Glomerular endothelial cell (primary cell): ENCODE results near the gene PAFAH2. TPM values are rescaled to one million over a fixed set of nuclear protein-coding genes. Genes with fewer than 3 reads are reported as not detected.
"Not testable (repeated sequence)": the region's sequence is repeated elsewhere in the genome, so short reads cannot be mapped to it uniquely, and the experiment has no call there.

Experiments
- DNase-seq: peaks from one replicate; pipeline ENCODE4 v3.0.0-alpha.2; 2011; ENCODE audit warnings: low read depth, low spot score; ENCODE audit errors: extremely low read depth
- total RNA-seq: library from RNA; depleted of rRNA; stranded (reverse); fragments of >200 nt; gene quantifications from 2 replicates; pipeline ENCODE4 v1.2.3, GENCODE V29; 2015

Gene PAFAH2
- total RNA-seq, 1 donor from 2014 or later: 8.2 TPM

GRCh38 chr1:25989440-25990234 is 8.2 kb downstream of the PAFAH2 start:
- DNase-seq: no peak

GRCh38 chr1:25987951-25988350 is 9.9 kb downstream of the PAFAH2 start:
- DNase-seq: no peak

GRCh38 chr1:25986773-25987172 is 11.1 kb downstream of the PAFAH2 start:
- not testable (repeated sequence) for DNase-seq

DNA sequence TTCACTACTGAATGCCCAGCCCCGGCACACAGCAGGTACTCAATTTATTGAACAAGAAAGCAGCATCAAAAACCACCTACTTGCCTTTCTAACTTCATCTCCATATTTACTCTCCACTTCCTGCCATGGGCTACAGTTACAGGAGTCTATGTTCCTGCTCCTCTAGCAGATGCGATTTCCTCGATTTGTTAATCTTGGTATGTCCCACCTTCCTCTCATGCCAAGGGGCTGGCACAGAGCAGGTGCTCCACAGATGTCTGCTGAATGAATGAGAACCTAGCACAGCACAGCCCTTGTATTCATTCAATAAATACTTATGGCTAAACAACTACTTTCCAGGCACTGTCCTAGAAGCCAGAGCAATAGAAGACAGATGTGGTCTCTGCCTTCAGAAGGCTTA is 12.2 kb downstream of the PAFAH2 start:
- DNase-seq: no peak

DNA sequence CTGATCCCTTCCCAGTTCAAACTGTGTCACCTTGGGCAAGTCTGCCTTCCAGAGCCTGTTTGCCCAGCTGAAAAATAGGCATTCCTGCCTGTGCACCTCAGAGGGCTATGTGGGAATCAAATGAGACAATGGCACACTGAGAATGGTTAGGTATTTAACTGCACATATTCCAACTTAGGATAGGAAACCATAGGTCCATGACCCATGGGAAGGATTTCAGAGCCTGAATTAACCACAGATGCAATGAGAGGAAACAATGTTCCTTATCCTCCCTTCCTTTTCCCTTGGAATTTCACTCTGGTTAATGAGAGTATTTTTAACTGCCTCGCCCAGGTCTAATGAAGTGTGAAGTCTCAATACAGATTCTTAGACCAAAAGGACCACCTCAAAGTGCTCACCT is 12.7 kb downstream of the PAFAH2 start:
- DNase-seq: no peak

GRCh38 chr1:25979210-25979609 is 18.7 kb downstream of the PAFAH2 start:
- DNase-seq: no peak

DNA sequence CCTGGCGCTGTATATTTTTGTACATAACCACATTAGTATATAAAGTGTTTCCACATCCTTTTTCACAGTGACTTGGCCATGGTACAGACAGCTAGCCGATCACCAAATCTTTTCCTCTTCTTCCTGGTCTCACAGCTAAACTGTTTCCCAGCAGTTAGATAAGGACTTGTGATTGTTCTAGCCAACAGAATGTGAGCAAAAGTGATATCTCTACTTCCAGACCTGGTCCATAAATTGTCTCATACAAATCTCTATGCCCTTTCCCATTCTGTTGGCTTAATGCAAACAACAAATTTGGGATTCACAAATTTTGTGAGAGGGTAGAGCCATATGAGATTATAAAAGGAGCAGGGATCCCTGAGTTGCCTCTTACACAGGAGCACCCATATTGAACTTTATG is 19.5 kb downstream of the PAFAH2 start:
- no peak for DNase-seq

DNA sequence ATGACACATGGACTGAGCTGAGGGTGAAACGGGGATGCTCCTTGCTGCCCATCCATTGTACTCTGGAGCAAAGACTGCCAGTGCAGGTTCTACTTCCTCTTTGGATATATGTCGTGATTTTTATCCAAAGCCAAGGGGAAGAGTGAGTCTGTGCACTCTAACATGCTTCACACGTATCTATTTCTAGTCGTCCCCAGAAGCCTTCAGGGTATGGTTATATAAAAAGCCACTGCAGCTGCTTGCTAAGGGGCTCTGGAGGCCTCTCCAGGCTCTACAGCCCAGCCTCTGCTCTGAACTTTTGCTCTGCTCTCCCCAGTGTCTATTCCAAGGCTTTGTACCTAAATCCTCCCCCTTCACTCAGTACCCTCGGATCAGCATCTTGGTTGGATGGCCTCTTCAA is 20.1 kb downstream of the PAFAH2 start:
- no peak for DNase-seq

GRCh38 chr1:25973610-25974321 is 24.1 kb downstream of the PAFAH2 start:
- DNase-seq: no peak

DNA sequence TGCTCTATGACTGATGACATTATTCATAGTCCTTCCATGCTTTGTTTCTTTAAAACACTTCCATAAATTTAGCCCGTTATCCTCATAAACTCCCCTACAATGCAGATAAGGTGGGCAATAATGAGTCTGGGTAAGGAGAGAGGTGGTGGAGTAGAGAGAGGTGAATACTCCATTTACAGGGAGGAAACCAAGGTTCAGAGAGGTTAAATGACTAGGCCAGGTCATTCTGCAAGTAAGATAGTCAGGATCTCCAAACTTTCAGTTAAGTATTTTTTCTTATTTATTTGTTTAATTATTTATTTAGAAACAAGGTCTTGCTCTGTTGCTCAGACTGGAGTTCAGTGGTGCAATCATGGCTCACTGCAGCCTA is 26.1 kb downstream of the PAFAH2 start:
- no peak for DNase-seq

GRCh38 chr1:25971066-25971810 is 26.6 kb downstream of the PAFAH2 start:
- no peak for DNase-seq

DNA sequence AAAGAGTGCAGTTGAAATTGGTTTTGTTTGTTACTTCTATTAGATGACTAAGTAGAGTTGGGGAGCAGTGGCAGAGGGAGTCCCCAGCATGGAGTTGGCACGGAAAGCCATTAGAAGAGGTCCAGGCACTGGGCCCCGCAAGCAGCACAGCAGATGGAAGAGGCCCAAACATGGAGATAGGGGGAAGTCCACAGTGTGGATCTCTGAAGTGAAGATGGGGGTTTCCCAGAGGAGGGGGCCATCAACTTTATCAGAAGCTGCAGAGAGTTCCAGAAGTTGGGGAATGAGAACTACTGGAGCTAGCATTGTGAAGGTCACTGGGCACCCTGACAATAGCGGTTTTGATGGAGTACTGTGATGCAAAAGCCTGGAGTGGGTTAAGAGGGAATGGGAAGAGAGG is 30.6 kb downstream of the PAFAH2 start:
- DNase-seq: no peak

DNA sequence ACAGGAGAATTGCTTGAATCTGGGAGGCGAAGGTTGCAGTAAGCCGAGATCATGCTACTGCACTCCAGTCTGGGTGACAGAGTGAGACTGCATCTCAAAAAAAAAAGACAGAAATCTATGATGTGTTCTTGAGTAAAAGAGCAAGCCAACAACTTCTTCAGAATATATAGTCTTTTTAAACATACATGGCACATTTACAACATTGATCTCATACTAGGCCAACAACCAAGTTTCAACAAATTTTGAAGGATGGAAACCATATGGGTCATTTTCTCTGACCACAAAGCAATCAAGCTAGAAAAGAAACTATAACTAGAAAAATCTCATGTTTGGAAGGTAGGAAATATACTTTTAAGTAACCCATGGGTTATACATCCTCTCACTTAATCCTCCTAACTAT is 38.3 kb downstream of the PAFAH2 start:
- DNase-seq: no peak

- peak; percentile 9 for DNase-seq
Observed at GRCh38 chr1:25958465-25958864, 39.4 kb downstream of the PAFAH2 start.

GRCh38 chr1:25955553-25955952 is 42.3 kb downstream of the PAFAH2 start:
- DNase-seq: no peak

DNA sequence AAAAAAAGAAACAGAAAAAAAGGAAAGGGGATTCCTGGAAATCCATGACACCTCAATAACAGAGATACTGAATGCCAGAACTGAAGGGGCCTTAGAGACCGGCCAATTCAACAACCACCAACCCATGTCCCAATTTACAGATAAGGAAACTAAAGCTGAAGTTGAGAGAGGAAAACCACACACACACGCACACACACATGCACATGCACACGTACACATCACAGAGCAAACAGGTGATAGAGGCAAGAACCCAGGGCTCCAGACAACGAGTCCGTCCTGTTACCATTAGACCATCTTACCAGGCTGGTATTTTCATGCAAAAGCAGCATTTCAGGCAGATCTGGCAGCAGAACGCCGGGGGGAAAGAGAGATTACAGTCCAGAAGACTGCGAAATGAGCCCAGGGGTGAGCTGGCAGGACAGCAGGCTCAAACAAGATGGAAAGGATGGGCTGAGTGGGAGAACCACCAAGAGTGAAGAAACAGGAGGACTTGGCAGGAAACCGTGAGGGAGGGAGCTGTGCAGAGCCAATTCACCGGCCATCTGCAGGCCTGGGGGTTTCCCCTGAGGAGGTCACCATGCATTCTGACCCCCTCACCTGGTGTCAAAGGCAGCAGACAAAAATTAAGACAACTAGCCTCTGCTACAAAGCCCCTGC is 43.5 kb downstream of the PAFAH2 start:
- DNase-seq: no peak

DNA sequence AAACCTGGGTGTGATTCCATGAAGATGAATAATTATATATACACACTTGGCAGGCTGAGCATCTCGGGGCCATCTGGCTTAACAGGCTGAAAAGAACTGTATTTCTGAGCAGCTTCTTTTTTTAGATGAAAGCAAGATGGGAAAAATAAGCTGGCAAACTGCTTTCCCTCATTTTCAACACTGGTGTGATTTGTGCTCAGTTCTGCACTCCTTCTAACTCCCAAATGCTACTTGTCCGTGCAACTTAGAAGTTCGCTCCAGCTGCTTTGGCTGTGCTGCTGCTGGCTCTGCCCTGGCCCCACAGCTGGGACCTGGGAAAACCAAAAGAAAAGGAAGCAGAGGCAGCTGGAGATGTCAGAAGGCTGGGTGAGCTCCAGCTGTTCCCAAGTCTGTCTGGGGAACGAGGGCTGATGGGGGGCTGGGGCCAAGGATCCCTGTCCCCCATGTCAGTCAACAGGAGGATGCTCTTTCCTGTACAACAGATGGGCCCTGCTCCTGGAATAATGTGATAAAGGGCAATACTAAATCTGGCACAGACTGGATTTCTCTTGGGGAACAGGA is 44.9 kb downstream of the PAFAH2 start:
- no peak for DNase-seq

- DNase-seq: no peak
Observed at GRCh38 chr1:25948641-25949040, 49.2 kb downstream of the PAFAH2 start.

GRCh38 chr1:25947027-25947426 is 50.8 kb downstream of the PAFAH2 start:
- DNase-seq: no peak

- DNase-seq: no peak
Observed at GRCh38 chr1:25945761-25946160, 52.1 kb downstream of the PAFAH2 start.

DNA sequence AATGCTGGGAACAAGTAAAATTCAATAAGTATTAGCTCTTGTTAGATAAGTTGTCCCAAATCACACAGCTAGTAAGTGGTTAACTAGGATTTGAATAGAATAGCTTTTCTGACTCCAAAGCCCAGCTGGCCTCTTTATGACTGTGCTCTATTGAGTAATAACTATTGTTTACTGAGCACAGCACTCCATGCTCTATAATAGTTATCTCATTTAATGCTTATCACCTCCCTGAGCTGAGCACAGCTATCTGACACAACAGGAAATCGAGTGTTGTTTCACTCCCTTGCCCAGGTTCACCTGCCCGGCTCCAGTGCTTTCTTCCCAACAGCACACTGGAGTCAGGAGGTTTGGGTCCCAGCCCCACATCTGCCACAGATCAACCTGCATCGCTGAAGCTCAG is 52.9 kb downstream of the PAFAH2 start:
- DNase-seq: no peak
